Fibroblast of pulmonary artery (primary cell): Measurements from ENCODE around the gene ABHD14A.

ENCODE experiments used
- DNase-seq: peaks from one replicate; pipeline ENCODE4 v3.0.0-alpha.2; 2010; ENCODE audit warnings: low read depth
- H3K4me3 ChIP-seq: replicated peaks from 2 replicates; pipeline ENCODE4 v1.5.1; 2011; ENCODE audit warnings: low read depth, mild to moderate bottlenecking, control low read depth, low read length, moderate library complexity
- CTCF ChIP-seq: IDR thresholded peaks from 2 replicates; pipeline ENCODE4 v1.5.1; 2011; ENCODE audit warnings: mild to moderate bottlenecking, control low read depth, low read length, inconsistent platforms; ENCODE audit errors: missing control alignments

The ABHD14A gene

GRCh38 chr3:51969841-51970240 is 5.0 kb upstream of the ABHD14A start:
- no peak for TF ChIP-seq CTCF
- H3K4me3 ChIP-seq: no peak overlapping the region
- DNase-seq: no peak

DNA sequence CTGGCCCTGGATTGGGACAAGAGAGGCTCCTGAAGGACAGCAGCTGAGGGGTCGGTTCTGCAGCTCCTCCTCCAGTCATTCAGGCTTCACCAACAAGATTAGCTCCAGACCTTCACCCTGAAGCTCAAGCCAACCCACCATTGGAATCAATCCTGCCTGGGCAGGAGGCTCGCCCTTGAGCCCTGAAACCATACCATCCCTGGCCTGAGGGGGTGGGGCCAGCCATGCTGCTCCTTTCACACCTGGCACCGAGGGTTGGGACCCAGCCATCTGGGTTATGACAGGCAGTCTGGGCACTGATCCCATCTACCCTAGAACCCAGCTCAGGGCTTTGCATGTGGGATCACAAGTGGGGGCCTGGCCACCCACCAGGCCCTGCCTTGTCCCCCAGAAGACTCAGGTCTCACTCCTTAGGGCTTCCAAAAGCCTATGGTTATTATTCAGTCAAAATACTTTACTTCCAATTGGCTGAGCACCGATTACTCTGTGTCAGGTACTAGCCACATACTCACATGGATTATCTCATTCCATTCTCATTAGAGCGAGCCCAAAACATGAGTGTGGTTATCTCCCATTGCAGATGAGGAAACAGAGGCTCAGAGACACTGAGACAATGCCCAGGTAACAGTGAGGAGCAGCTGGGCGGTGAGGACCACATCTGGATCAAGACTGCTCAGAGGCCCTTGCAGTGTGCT is 4.1 kb upstream of the ABHD14A start:
- TF ChIP-seq CTCF: no peak
- DNase-seq: no peak
- H3K4me3 ChIP-seq: no peak overlapping the region

GRCh38 chr3:51971350-51971749 is 3.5 kb upstream of the ABHD14A start:
- TF ChIP-seq CTCF: no peak
- no peak for DNase-seq
- no peak overlapping the region for H3K4me3 ChIP-seq

DNA sequence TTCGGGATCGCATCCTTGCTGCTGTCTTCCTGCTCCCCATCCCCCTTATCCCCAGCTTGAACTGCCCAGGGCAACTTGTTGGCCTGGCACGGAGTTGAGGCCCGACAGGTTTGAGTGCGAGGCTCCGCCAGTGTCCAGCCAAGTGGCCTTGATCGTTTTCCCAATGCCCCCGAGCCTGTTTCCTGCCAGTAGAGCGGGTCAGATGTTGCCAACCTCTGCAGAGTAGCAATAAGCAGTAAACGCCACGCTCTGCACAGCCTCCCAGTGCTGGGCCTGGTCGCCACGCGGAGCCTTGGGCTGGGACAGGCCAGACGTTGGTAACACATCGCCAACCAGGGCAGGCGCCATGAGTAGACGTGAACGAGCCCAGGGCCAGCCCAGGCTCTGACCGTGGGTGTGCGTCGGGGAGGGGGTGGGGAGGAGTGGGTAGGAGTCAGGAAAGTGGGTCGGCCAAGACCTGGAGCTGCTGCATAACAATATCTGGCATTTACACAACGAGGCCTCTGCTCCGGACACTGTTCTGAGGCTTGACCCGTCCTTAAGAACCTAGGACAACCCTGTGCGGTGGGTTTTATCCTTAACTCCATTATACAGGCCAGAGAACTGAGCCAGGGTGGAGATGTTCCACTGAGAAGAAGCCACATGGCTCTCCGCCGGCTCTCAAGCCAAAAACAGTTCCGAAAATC is 444 bp upstream of the ABHD14A start:
- H3K4me3 ChIP-seq: peak overlapping the region; percentile 69
- TF ChIP-seq CTCF: no peak
- DNase-seq: no peak

GRCh38 chr3:51975852-51976549 is 1.1 kb downstream of the ABHD14A start:
- TF ChIP-seq CTCF: no peak
- DNase-seq: peak; percentile 59
- peak overlapping the region; percentile 69 for H3K4me3 ChIP-seq

GRCh38 chr3:51977446-51978142 is 2.7 kb downstream of the ABHD14A start:
- TF ChIP-seq CTCF: no peak
- no peak overlapping the region for H3K4me3 ChIP-seq
- no peak for DNase-seq
